TTC549 (cell line): ENCODE data around the gene DTD1.

ENCODE experiments used
- FAIRE-seq: peaks from 2 replicates; lab custom pipeline; 2012; peaks lifted over from hg19 to GRCh38; lab: Jason Lieb, UNC

Gene DTD1, protein sequence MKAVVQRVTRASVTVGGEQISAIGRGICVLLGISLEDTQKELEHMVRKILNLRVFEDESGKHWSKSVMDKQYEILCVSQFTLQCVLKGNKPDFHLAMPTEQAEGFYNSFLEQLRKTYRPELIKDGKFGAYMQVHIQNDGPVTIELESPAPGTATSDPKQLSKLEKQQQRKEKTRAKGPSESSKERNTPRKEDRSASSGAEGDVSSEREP

DNA sequence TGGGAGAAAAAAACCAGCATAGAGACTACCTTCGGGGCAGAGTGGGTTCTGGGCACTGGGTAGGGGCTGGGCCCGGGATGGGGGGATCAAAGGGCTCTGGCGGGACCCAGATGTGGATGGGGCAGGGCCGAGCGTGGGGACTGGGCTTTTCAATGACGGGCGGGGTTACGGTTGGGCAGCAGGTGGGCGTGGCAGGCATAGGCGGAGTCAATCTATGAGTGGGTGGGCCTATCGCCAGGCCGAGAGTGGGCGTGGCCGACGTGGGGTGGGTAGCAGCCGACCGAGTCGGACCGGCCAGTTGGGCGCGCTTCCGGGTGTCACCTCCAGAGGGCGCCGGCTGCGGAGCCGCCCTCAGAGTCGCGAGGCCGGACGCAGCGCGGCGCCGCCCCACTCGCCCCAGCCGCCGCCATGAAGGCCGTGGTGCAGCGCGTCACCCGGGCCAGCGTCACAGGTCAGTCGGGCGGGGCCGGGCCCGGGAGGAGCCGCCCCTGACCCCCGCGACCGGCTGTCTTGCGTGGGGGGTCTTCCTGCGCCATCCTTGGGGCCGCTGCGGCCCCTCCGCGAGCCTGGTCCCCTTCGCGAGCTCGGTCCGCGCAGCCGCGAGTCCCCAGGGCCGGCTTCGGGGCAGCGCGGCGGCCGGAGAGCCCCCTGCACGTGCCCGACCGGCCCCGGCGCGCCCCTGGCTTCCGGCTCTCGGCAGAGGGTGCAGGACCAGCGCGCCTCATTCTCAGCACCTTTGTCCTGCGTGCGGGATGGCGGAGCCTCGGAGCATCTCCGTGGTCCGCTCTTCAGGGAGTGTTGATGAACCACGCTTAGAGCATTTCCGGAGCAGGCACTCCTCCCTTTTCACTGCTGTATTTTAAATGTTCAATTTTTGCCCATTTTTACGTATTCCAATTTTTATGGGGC lies at the start of gene DTD1:
Gene DTD1 (plus strand): TSS at position 390 of the 909 bp plus-strand sequence. CDS start 19 bp downstream, at position 409.
- FAIRE-seq = no peak

DNA sequence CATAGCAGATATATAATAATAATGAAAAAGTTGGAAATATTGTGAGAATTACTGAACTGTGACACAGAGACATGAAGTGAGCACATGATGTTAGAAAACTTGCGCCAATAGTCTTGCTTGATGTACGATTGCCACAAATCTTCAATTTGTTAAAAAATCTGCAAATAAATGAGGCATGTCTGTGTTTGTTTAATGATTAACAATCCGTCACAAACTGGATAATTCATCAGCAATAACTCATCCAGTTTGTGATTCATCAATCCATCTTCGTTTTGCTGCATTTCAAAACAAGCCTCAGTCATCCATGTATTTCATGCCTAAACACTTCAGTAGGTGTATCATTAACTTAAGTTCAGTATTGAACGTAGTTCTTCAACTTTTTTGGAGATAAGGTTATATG lies 46.1 kb upstream of the DTD1 start:
- no peak for FAIRE-seq

DNA sequence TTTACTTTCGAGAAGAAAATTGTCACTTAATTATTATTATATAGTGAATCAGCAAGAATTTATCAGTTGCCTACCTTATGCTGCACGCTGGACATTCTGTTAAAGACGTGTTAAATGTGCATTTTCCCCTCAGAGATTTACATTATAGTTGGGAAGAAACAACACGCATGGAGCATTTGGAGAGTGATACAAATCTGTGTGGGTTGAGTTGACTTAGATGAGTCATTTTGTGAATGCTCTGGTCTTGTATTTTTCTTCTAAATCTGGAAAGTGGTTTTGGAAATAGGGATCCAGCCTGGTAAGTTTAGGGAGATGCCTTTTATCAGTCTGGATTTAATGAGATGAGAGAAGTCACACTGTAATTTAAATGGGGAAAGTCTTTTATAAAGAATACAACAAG lies 44.6 kb upstream of the DTD1 start:
- FAIRE-seq = no peak

DNA sequence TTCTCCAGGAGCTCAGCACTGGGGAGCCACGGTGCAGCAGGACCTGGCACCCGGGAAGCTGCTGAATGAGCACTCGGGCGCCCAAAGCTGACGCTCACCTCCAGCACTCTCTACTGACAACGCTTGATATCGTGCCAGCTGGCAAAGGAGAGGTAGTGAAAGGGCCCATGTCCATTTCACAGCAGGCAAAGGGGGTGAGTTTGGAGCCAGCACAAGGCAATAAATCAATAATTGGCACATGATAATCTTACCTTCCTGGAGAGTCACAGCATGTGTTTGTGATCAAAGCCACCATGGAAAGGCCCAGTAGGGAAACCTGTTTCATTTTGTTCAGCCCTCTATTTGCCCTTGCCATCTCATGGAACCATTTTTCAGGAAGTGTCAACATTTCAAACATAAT lies 43.9 kb upstream of the DTD1 start:
- FAIRE-seq = no peak

DNA sequence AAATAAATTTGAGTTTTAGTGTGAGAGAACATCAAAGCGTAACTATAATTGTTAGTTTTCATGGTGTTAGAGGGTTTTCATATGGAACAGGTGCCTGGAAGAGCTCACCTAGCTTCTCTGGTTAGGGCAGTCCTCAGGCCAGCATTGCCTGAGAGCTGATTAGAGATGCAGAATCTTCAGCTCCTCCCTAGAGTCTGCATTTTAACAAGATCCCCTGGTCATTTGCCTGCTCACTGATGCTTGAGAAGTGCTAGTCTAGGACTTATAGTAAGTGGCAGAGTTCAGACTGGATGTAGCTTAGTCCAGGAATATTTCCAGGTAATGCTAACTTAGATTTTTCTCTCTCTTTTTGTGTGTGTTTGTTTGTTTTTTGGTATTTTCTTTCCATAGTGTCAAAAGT lies 42.3 kb upstream of the DTD1 start:
- no peak for FAIRE-seq

DNA sequence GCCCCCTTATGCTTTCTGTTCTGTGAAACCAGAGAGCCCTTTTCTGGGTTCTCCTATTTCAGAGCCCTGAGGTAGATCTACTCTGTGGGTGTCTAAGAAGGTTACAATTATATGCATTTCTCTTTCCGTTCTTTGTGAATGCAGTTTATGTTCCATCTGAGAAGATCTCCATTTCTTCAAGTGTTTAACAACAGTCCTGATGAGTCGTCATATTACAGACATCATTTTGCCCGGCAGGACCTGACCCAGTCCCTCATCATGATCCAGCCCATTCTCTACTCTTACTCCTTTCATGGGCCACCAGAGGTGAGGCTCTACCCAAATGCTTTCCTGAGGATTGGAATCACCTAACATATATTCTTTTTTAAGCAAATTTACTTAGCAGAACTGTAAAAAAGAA lies 39.4 kb upstream of the DTD1 start:
- FAIRE-seq = no peak

DNA sequence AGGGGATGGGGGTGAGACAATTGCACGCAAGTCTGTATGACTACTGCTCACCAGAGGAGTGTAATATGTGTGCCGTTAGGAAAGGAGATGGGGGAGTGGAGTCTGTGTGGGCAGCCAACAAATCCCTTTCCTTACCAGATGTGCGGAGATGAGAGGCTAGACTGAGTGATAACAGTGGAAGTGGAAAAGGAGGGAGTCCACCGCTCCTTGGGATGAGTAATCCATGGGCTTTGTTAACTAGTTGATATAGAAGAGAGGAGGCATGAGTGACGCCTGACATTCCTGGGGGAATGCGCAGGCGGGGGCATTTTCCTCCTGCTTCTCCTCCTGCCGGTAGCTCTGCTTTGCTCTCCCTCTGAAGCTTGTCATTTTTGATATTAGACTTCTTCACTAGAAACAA lies 34.1 kb upstream of the DTD1 start:
- FAIRE-seq = no peak

DNA sequence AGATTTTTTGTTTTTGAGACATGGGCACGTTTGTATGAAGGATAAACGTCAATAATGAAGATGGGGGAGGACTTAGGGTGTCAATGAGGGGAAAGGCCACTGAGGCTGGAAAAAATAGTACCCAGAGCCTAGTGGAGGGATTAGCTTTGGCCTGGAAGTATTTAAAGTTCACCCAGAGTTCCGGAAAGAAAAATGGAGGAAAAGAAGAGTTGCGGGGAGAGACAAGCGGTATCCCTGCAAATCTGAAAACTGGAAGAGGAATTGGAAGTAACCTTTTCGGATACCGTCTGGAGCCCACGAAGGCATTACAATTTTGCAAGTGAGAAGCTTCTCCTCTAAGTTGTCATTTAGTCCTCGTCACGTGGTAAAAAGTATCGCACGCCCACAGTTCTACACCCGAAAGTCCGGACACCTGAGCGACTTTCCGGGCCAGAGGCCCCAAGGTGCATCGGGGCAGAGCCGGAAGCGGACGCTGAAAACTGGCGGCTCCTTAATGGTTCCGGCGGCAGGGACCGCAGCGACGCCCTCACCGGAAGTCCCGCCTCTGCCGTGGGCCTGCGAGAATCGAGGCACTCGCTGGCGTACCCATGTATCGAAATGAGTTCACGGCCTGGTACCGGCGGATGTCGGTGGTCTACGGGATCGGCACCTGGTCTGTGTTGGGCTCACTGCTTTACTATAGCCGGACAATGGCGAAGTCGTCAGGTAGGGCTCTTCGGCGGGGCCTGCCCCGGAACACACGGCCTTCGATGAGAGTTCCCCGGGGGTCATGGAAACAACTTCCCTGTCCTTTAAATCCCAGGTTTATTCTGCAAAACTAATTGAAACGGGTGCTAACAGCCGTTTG lies 20.7 kb upstream of the DTD1 start, which contains the start of gene SMIM26:
Gene SMIM26 (plus strand): TSS at position 541 of the 847 bp plus-strand sequence. CDS start 47 bp downstream, at position 588.
- FAIRE-seq = peak; percentile 80

DNA sequence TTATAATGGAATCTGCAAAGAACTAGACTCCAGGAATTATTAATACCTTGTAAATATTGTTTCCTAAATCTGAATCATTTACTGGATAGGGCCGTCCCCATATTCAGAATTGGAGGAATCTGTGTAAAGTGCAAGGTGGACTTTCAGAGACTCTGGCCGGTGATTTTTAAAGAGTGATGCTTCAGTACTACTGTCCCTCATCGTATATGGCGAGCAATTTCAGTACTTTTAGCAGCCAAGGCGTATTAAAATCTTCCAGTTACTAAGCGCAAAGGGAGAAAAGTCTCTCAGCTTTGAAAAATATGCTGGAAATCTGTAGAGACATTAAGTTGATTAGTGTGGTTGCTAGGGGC lies 20.1 kb upstream of the DTD1 start:
- FAIRE-seq = no peak

DNA sequence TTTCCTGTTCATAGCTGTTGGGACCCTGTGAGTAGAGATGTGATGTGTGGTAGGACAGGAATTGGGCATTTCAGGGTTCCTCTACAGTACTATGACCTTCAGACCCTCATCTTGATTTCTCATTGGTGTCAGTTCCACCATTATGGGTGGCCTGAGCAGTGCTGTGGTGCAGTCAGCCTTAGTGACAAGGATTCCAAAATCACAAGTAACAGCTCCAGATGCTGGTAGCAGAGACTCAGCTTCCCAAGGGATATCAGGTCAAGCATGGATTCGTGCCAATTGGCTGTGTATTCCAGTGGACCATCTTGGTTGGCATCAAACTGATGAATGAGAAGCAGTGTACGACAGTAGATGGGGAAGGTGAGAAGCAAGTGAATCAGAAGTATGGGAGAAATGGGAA lies 16.8 kb upstream of the DTD1 start:
- no peak for FAIRE-seq

DNA sequence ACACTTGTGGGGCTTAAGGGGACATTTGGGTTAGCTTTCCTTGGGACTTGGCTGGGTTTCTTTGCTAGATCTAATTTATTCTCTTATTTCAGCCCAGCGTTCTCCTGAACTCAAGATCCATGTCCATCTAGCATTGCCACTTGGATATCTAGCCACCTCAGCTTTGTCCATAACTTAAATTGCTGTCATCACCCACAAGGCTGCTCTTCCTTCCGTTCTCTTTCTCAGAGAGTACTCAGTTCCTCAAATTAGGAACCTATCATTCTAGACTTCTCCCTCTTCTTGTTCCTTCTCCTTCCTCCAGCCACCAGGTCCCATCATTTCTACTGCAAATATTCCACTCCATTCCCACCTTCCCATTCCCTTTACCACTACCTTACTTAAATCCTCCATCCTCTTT lies 16.3 kb upstream of the DTD1 start:
- no peak for FAIRE-seq

DNA sequence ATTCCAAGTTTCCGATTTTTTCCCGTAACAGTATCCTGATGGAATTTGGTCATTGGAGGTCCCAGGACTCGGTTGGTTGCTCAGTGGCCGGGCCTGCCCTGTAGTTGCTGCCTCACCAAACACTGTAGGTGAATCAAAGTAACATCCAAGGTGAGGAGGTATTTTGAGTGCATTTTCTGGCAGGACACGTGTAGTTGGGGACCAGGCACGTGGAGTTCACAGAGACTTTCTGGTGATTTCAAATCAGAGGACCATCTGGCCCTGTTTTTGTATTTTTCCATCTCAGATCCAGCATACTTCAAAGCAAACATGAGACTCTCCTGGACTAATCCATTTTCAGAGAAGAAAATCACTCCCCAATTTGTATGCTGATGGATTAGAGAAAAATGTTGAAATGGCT lies 9.9 kb upstream of the DTD1 start:
- FAIRE-seq = no peak

DNA sequence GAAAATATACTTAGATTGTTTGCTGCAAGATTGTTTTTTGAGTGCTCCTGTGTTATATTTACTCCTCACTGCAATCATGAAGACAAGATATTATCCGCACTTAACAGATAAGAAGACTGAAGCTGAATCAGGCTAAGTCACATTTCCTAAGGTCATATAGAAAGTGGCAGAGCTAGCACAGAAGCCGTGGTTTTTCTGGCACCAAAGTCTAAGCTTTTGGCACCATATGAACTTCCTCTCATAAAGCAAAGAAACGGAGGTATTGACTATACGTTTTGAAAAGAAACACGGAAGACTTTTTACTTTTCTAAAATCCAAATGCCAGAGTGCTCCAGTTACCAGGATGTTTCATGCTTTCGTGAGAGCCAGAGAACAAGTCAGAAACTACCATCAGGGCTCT lies 9.3 kb upstream of the DTD1 start:
- no peak for FAIRE-seq

DNA sequence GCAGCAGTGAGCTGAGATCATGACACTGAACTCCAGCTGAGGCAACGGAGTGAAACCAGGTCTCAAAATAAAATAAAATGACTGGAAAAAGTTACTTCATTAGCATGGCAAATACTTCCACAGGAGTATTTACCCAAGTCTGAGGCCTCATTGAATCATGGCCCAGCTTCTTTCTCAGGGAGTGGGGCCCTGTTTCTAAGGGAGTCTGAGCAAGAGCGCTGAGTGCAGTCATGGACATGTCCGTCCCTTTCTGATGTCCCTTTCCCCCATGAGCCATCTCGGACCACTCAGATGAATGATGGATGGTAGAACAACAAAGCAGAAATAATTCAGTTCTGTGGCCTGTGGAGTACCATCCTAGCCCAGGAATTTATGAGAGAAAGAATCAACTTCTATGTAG lies 7.8 kb upstream of the DTD1 start:
- FAIRE-seq = no peak

DNA sequence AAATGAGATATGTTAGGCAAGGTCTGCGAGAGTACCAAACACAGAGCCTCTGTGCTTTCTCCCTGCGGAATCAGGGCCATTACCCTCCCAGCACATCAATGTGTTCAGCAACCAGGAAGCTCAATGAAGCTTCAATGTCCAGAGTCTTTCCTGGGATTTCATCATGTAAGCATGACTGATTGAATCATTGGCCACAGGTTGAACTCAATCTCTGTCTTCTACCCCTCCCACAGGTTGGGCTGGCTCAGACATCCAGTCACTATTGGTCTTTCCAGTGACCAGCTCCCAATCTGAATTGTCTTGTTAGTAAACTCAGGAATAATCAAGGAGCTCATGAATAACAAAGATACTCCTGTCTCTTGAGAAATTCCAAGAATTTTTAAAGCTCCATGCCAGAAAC lies 2.7 kb upstream of the DTD1 start:
- no peak for FAIRE-seq

DNA sequence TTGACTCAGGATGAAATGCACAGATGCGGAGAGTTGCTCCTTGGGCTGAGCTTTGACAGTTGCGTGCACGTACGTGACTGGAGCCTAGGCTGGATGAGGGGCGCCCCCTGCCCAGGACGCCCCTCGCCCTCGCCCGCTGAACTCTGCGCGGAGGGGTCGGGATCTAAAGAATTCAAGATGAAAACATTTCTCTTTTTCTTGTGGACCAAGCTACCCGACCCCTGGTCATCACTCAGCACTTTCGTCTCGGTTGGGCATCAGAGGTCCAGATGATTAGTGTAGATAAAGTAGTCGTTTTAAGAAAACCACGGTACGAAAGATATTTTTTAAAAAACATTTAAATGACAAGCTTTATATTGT lies 700 bp downstream of the DTD1 start:
- FAIRE-seq = no peak

DNA sequence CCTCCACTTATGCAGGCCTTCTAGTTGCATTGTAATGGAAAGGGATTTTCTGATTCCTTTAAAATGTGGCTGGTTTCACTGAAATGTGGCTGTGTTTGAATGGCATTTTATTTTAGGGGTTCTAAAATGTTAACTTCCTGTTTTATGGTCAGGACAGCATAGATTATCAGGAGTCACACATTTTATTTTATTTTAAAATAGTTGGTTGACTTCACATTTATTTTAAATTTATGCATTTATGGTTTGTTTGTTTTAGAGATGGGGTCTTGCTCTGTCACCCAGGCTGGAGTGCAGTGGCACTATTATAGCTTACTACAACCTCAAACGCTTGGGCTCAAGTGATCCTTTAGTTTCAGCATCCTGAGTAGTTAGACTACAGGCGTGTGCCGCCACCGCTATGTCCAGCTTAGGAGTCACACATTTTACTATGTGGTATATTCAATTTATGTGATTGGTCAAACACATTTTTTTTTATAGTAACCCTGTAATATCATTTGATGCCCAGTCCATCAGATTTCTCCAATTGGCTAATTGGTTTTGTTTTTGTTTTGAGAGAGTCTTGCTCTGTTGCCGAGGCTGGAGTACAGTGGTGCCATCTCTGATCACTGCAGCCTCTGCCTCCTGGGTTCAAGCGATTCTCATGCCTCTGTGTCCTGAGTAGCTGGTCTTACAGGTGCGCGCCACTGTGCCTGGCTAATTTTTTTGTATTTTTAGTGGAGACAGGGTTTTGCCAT lies 2.3 kb downstream of the DTD1 start:
- FAIRE-seq = no peak

DNA sequence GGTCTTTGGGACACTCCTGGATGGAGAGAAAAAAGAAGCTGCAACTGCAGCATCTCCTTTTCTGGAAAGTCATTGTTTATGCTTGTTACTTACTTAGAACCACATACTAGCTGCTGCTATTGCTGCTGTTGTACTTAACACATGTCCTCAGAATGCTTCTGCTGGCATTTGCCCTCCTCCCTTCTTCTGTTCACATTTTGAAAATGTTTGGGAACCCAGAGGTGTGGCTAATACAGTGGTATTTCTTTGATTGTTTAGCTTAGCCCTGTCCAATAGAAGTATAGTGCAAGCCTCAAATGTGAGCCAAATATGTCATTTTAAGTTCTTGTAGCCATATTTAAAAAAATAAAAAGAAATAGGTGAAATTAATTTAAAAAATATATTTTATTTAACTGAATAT lies 8.4 kb downstream of the DTD1 start:
- no peak for FAIRE-seq

DNA sequence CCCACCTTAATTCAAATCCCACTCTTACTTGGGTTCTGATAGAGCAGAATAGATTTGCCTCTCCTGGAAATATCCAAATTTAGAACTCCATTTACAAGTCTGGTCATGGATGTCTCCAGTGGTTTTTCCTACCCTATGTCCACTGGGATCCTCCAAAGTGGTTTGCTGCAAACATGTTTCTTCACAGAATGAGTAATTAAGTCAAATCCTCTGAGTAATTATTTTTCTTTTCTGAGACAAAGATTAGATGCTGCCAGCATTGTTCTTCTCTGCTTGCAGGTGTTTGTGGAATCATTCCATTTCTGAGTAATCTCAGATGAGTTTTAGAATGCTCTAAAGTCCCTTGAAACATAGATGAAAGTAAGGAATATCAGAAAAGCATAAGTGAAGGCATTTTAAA lies 21.9 kb downstream of the DTD1 start:
- no peak for FAIRE-seq

DNA sequence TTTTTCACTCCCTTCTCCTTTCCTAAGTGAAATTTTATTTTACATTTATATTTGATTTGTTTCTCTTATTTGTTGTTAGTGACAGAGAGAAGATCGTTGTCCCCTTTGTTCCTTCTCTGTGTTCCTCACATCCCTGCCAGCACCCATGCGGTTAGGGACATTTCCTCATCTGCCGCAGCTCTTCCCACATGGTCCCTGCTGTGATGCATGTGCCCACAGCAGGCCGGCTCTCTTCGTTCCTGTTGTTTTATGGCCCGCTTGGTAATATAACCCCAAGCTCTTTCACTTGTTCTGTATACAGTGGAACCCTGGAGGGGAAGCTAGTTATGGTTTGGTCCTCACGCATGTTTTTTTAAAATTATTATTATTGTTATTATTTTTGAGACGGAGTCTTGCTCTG lies 23.6 kb downstream of the DTD1 start:
- no peak for FAIRE-seq

DNA sequence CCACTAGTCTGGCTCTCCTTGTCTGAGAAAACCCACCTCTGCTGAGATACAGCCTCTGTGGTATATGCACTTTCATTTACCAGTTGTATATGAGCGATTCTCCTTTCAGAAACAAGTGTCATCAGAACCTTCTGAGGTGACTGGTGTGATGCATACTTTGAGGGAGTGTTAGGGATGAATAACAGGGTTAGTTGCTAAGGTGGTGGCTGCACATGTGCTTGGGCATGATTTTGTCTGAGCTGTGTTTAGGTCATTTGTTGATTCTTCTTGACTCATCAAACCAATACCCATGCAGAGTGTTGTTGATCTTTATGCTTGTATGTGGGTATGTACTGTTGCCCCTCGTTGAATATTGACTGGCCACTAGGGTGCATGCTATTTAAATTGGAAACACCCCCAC lies 25.7 kb downstream of the DTD1 start:
- FAIRE-seq = no peak

DNA sequence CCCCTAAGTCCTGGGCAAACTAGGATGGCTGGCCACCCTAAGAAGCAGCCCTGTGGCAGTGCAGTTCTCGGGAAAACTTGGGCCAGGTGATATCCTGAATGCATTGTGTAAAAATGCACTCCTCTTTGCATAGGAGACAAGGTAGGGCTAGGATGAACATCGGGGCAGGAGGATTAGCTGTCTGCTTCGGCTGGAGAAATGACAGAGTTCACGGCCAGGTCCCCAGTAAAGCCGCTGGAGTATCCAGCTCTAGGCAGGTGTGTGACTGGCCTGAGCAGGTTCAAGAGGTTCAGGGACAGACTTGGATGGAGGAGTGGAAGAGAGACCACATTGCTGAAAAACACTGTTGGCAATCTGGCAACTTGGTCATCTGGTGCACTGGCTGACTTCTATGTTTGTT lies 26.4 kb downstream of the DTD1 start:
- no peak for FAIRE-seq
